GM21737 (cell line): ENCODE measurements around the gene ELFN2.

Source experiments
- ATAC-seq: cut with Tn5 transposase; IDR thresholded peaks from one replicate; pipeline ENCODE4 v1.9.1; 2021; ENCODE audit warnings: mild to moderate bottlenecking, moderate library complexity; ENCODE audit not compliant: unreplicated experiment

ELFN2 gene

GRCh38 chr22:37324340-37325038 lies 102.8 kb downstream of the ELFN2 start:
- ATAC-seq = no peak

DNA sequence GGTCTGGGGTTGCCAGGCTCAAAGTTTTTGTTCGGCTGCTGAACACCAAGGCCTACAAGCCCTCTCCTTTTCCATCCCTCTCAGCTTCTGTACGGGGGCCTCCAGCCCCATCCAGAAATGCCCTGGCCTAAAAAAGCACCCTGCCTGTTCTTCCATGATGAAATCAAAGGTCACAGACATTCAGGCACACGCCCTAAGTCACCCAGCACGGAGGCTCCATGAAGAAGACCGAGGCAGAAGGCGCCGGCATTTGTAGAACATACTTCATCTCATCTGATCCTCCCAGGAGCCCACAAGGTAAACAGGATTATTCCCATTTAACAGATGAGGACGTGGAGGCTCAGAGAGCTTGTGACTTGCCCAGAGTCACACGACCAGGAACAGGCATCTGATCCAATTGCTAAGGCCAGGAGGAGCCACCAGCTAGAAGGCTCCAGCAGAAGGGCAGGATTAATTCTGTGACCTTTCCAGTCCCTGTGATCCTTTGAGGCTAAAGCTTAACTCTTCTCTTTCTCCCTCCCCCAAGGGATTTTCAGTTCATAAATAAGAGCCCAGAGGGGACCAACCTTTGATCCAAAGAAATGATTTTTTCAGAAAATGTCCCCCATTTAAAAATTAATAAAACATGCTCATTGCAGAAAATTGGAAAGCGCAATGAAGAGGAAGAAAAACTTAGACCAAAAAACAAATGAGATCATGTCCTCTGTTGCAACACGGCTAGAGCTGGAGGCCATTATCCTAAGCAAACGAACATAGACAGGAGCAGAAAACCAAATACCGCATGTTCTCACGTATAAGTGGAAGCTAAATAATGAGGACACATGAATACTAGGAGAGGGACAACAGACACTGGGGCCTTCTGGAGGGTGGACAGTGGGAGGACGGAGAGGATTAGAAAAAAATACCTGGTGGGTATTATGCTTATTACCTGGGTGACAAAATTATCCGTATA lies 106.3 kb downstream of the ELFN2 start:
- no peak for ATAC-seq

DNA sequence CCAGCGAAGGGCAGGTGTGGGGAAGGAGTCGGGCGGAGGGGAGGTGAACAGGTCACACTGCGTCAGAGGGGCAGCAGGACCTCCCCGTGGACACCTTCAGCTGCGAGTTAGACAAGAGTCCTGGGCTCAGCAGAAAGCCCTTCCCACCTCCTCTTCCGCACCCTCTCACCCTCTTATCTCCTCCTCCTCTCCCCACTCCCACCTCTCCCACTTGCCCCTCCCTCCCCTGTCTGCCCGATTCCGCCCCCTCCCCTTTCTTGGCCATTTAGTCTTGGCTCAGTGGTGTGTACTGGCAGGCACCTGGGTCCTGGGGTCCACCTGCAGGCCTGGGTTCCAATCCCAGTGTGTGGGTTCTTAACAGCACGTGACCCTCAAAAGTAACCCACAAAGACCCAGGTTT lies 107.8 kb downstream of the ELFN2 start:
- ATAC-seq = no peak

DNA sequence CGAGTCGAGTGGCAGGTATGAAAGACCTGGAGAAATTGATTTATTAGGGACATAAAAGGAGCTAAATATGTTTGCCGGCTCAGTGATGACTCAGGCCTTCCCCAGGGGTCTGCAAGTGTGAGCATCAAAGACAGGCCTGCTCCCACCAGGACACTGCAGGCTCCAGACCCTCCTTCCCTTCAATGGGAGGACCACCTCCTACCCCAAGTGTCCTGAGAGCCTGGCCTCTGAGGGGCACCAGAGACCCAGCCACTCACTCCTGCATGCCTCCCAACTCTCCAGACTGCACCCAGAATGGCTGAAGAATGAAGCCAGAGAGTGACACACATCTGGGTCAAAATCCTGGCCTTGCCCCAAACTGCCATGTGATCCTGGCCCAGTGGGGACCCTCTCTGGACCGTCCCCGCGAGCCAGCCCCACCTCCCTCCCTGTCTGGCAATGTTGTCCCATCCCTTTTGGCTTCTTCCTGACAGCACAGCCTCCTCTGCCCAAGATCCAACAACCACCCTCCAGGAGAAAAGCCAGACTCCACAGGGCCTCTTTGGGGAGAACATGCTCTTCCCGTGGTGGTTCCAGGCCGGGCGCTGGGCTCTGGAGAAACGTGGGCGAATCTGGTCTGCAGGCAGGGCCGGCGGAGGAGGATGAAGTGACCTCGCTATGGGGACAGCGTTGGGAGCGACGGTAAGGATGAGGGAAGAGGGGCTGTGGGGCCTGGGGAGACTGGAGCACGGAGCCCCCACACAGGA lies 108.7 kb downstream of the ELFN2 start:
- no peak for ATAC-seq
